NCI-H774 (cell line): ENCODE results near the gene SRPK1.

Experiments used
- DNase-seq: peaks from one replicate; lab custom pipeline; 2025; lab: John Stamatoyannopoulos, UW

Gene SRPK1

GRCh38 chr6:35898003-35898402, 22.9 kb downstream of the SRPK1 start:
- DNase-seq: no peak

- no peak for DNase-seq
Observed at GRCh38 chr6:35897486-35897885, 23.4 kb downstream of the SRPK1 start.

- DNase-seq: no peak
Observed at GRCh38 chr6:35897036-35897435, 23.9 kb downstream of the SRPK1 start.

GRCh38 chr6:35896228-35896627, 24.7 kb downstream of the SRPK1 start:
- no peak for DNase-seq

- no peak for DNase-seq
Observed at GRCh38 chr6:35895560-35895959, 25.3 kb downstream of the SRPK1 start.

GRCh38 chr6:35894776-35895175, 26.1 kb downstream of the SRPK1 start:
- no peak for DNase-seq

- DNase-seq: no peak
Observed at GRCh38 chr6:35893246-35893645, 27.7 kb downstream of the SRPK1 start.

GRCh38 chr6:35892482-35892881, 28.4 kb downstream of the SRPK1 start:
- no peak for DNase-seq

GRCh38 chr6:35879151-35879550, 41.7 kb downstream of the SRPK1 start:
- no peak for DNase-seq

- no peak for DNase-seq
Observed at GRCh38 chr6:35876902-35877301, 44.0 kb downstream of the SRPK1 start.

GRCh38 chr6:35874730-35875129, 46.2 kb downstream of the SRPK1 start:
- DNase-seq: no peak

- no peak for DNase-seq
Observed at GRCh38 chr6:35859367-35859766, 61.5 kb downstream of the SRPK1 start.

GRCh38 chr6:35857853-35858252, 63.0 kb downstream of the SRPK1 start:
- no peak for DNase-seq

GRCh38 chr6:35856250-35856649, 64.6 kb downstream of the SRPK1 start:
- DNase-seq: no peak

- no peak for DNase-seq
Observed at GRCh38 chr6:35852994-35853393, 67.9 kb downstream of the SRPK1 start.

GRCh38 chr6:35850208-35850607, 70.7 kb downstream of the SRPK1 start:
- DNase-seq: no peak

GRCh38 chr6:35844290-35844689, 76.6 kb downstream of the SRPK1 start:
- no peak for DNase-seq

GRCh38 chr6:35842381-35842780, 78.5 kb downstream of the SRPK1 start:
- DNase-seq: no peak

GRCh38 chr6:35839019-35839418, 81.9 kb downstream of the SRPK1 start:
- no peak for DNase-seq

- DNase-seq: no peak
Observed at GRCh38 chr6:35833536-35833935, 87.4 kb downstream of the SRPK1 start.

- DNase-seq: no peak
Observed at GRCh38 chr6:35831257-35832007, 89.5 kb downstream of the SRPK1 start.

GRCh38 chr6:35829306-35829705, 91.6 kb downstream of the SRPK1 start:
- DNase-seq: no peak

- DNase-seq: no peak
Observed at GRCh38 chr6:35824552-35825192, 96.2 kb downstream of the SRPK1 start.

- DNase-seq: no peak
Observed at GRCh38 chr6:35823601-35824000, 97.3 kb downstream of the SRPK1 start.
